ENCODE measurements around the gene FBLN7.

The FBLN7 gene

GRCh38 chr2:112150851-112151250, 12.7 kb downstream of the FBLN7 start:
- Mint-ChIP-seq H3K27me3 (ENCODE audit: low read depth, poor library complexity) (peaks cover 8% of the 10 kb centered on the region), H3K4me3 (no peak overlapping the region), H3K36me3 (ENCODE audit: low read depth) (peaks cover 68% of the 10 kb centered on the region), H3K4me1 (peaks cover 50% of the 10 kb centered on the region), H3K27ac (peak overlapping the region; percentile 66), H3K9me3 (no peaks in the 10 kb centered on the region)
- TF ChIP-seq, protein P1, sequence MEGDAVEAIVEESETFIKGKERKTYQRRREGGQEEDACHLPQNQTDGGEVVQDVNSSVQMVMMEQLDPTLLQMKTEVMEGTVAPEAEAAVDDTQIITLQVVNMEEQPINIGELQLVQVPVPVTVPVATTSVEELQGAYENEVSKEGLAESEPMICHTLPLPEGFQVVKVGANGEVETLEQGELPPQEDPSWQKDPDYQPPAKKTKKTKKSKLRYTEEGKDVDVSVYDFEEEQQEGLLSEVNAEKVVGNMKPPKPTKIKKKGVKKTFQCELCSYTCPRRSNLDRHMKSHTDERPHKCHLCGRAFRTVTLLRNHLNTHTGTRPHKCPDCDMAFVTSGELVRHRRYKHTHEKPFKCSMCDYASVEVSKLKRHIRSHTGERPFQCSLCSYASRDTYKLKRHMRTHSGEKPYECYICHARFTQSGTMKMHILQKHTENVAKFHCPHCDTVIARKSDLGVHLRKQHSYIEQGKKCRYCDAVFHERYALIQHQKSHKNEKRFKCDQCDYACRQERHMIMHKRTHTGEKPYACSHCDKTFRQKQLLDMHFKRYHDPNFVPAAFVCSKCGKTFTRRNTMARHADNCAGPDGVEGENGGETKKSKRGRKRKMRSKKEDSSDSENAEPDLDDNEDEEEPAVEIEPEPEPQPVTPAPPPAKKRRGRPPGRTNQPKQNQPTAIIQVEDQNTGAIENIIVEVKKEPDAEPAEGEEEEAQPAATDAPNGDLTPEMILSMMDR (IDR thresholded peaks at IDR 0.05) = no peak
- no peak for DNase-seq

- Mint-ChIP-seq H3K9me3 (no peaks in the 10 kb centered on the region), H3K36me3 (ENCODE audit: low read depth) (peaks cover 72% of the 10 kb centered on the region), H3K4me3 (no peak overlapping the region), H3K27ac (no peak overlapping the region), H3K4me1 (peaks cover 54% of the 10 kb centered on the region), H3K27me3 (ENCODE audit: low read depth, poor library complexity) (peaks cover 8% of the 10 kb centered on the region)
- no peak for DNase-seq
- TF ChIP-seq, protein P1 (IDR thresholded peaks at IDR 0.05) = no peak
Observed at GRCh38 chr2:112151271-112151670, 13.1 kb downstream of the FBLN7 start.

DNA sequence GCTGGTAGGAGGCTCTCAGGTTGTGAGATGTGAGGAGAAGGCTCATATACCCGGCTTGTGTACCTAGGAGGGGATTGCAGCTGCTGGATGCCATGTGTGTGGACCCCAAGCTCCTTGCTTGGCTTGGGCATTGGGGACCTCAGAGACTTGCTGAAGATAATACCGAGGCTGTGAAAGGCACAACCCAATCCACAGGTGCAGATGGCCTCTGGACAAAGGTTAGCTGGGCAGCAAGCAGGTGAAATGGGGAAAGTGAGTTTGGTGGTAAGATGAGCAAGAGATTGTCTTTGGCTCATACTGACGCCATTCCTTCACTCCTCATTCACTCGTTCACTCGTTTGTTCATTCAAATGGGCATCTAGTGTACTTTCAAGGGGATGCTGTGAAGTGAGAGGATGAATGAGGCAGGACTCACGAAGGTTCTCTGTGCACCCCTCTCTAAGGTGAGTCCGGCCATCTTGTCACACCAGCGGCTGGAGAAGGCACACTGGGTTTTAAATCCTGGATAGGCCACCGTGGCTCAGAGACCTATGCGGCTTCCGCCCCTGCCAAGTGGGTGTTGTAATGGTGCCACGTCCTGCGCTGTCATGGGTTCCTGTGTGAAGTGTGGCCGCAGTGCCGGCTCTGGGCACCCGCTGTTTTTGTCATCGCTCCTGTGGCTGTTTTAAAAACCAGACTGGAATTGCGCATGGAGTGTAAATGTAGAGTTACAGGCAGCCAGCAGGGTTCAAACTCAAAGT, 13.7 kb downstream of the FBLN7 start:
- H3K27ac Mint-ChIP-seq = no peak overlapping the region
- H3K4me1 Mint-ChIP-seq = peaks cover 57% of the 10 kb centered on the region
- DNase-seq = no peak
- no peak overlapping the region for H3K4me3 Mint-ChIP-seq
- TF ChIP-seq, protein P1 (IDR thresholded peaks at IDR 0.05) = no peak
- H3K9me3 Mint-ChIP-seq = no peaks in the 10 kb centered on the region
- H3K27me3 Mint-ChIP-seq (ENCODE audit: low read depth, poor library complexity) = peaks cover 8% of the 10 kb centered on the region
- H3K36me3 Mint-ChIP-seq (ENCODE audit: low read depth) = peaks cover 69% of the 10 kb centered on the region

DNA sequence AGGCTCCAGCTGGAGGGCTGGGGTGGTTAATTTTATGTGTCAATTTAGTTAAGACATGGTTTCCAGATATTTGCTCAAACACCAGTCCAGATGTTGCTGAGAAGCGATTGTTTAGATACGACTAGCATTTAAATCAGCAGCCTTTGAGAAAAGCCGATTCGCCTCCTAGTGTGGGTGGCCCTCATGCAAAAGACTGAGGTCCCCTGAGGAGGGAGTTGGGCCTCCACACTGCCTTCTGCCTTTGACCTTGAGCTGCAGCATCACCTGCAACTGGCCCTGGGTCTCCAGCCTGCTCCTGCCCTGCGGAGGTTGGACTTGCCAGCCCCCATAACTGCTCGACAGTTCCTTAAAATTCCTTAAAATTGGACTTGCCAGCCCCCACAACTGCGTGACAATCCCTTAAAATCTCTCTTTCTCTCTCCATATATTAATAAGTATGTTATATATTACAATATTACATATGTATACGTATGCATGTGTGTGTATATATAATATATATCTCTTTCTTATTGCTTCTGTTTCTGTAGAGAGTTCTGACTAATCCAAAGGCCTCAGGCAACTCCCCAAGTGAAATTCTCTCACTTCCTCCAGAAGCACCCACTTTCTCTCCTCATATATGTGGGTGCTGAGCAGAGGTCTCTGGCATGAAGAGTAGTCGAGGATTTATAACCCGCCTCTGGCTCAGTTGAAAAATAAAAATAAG, 14.4 kb downstream of the FBLN7 start:
- H3K9me3 Mint-ChIP-seq = no peaks in the 10 kb centered on the region
- no peak for DNase-seq
- H3K27ac Mint-ChIP-seq = no peak overlapping the region
- peaks cover 61% of the 10 kb centered on the region for H3K36me3 Mint-ChIP-seq (ENCODE audit: low read depth)
- TF ChIP-seq, protein P1 (IDR thresholded peaks at IDR 0.05) = no peak
- H3K4me3 Mint-ChIP-seq = no peak overlapping the region
- peaks cover 5% of the 10 kb centered on the region for H3K27me3 Mint-ChIP-seq (ENCODE audit: low read depth, poor library complexity)
- H3K4me1 Mint-ChIP-seq = peaks cover 50% of the 10 kb centered on the region

GRCh38 chr2:112153179-112153490, 14.9 kb downstream of the FBLN7 start:
- no peak overlapping the region for H3K27ac Mint-ChIP-seq
- H3K27me3 Mint-ChIP-seq (ENCODE audit: low read depth, poor library complexity) = peaks cover 2% of the 10 kb centered on the region
- H3K4me3 Mint-ChIP-seq = no peak overlapping the region
- no peak for DNase-seq
- H3K4me1 Mint-ChIP-seq = peaks cover 45% of the 10 kb centered on the region
- no peaks in the 10 kb centered on the region for H3K9me3 Mint-ChIP-seq
- TF ChIP-seq, protein P1 (IDR thresholded peaks at IDR 0.05) = no peak
- peaks cover 56% of the 10 kb centered on the region for H3K36me3 Mint-ChIP-seq (ENCODE audit: low read depth)

- DNase-seq = no peak
- Mint-ChIP-seq H3K27me3 (ENCODE audit: low read depth, poor library complexity) (peaks cover 2% of the 10 kb centered on the region), H3K36me3 (ENCODE audit: low read depth) (peaks cover 53% of the 10 kb centered on the region), H3K27ac (no peak overlapping the region), H3K9me3 (no peaks in the 10 kb centered on the region), H3K4me3 (no peak overlapping the region), H3K4me1 (peaks cover 41% of the 10 kb centered on the region)
- TF ChIP-seq, protein P1 (IDR thresholded peaks at IDR 0.05) = no peak
Observed at GRCh38 chr2:112153501-112153900, 15.3 kb downstream of the FBLN7 start.

All from nephron progenitor cell (in vitro differentiated cells).